Spleen (tissue), 11 donors: Measurements from ENCODE around the gene TRPM2. TPM values are rescaled to one million over a fixed set of nuclear protein-coding genes. Genes with fewer than 3 reads are reported as not detected.

Experiments used
- DNase-seq: peaks from one replicate; pipeline ENCODE4 v3.0.0-alpha.2; 2020
- H3K27ac ChIP-seq, 8 donors: fragments of 200-600 bp; sonication (generic) in 7 of 8; 1 replicate in 4 of 8; 2 replicates in 4 of 8; pipeline versions ENCODE4 v1.5.0 to v1.8.0; 2016 to 2021; ENCODE audit warnings: inconsistent platforms in 4 of 8, mild to moderate bottlenecking in 4 of 8, moderate library complexity in 1 of 8
- H3K27me3 ChIP-seq, 7 donors: fragments of 200-600 bp; sonication (generic) in 6 of 7; replicated peaks in 1 of 7; 1 replicate in 4 of 7; 2 replicates in 3 of 7; pipeline versions ENCODE4 v1.5.0 to v1.8.0; 2016 to 2021; ENCODE audit warnings: inconsistent platforms in 3 of 7, mild to moderate bottlenecking in 1 of 7
- H3K36me3 ChIP-seq, 6 donors: fragments of 200-600 bp; sonication (generic) in 5 of 6; 1 replicate in 4 of 6; 2 replicates in 2 of 6; pipeline versions ENCODE4 v1.5.0 to v1.8.0; 2016 to 2021; ENCODE audit warnings: inconsistent platforms in 2 of 6
- H3K4me1 ChIP-seq, 6 donors: fragments of 200-600 bp; sonication (generic) in 5 of 6; 1 replicate in 3 of 6; 2 replicates in 3 of 6; pipeline versions ENCODE4 v1.5.0 to v1.8.0; 2016 to 2021; ENCODE audit warnings: inconsistent platforms in 3 of 6
- H3K4me3 ChIP-seq, 8 donors: fragments of 200-600 bp; sonication (generic) in 7 of 8; 1 replicate in 4 of 8; 2 replicates in 4 of 8; pipeline versions ENCODE4 v1.5.0 to v1.8.0; 2016 to 2021; ENCODE audit warnings: inconsistent platforms in 4 of 8, mild to moderate bottlenecking in 4 of 8, moderate library complexity in 2 of 8
- H3K9me3 ChIP-seq, 8 donors: fragments of 200-600 bp; sonication (generic) in 7 of 8; 1 replicate in 4 of 8; 2 replicates in 4 of 8; pipeline versions ENCODE4 v1.5.0 to v1.8.0; 2016 to 2021; ENCODE audit warnings: inconsistent platforms in 4 of 8
- POLR2A ChIP-seq, 3 donors: fragments of 450-650 bp; IDR thresholded peaks; one replicate each; pipeline ENCODE4 v1.5.1; 2017; ENCODE audit warnings: antibody characterized with exemption in 3 of 3, mild to moderate bottlenecking in 1 of 3
- POLR2AphosphoS5 ChIP-seq, 3 donors: sonication (generic); formaldehyde crosslinking; IDR thresholded peaks; one replicate each; pipeline ENCODE4 v1.5.1; 2017; ENCODE audit warnings: antibody characterized with exemption in 3 of 3
- WGBS, 5 donors: extraction: QIAGEN DNeasy Blood & Tissue Kit in 3 of 5; methylation state at CpG; one replicate each; pipeline versions ENCODE4 v1.1.5 to v1.1.7; 2013 to 2018; 5-methylcytosine and 5-hydroxymethylcytosine counted together
- intact Hi-C: fragments of 100-400 bp; cut with DNase I; formaldehyde crosslinking; loops from one replicate; pipeline ENCODE4 v1.15.0; 2023; ENCODE audit warnings: low total_unique reads
- polyA plus RNA-seq, 3 donors: library from polyadenylated mRNA; stranded (reverse); fragments of 200-250 nt; gene quantifications; one replicate each; pipeline ENCODE4 v1.2.1, GENCODE V29; 2013
- total RNA-seq, 7 donors: library from RNA; depleted of rRNA in 3 of 7; stranded (reverse); fragments of >200 nt in 3 of 7; fragmentation: NEBNext Ultra II Directional in 4 of 7; extraction: Animal tissue kit (Norgen Biotek cat#: 25700) in 4 of 7; gene quantifications; one replicate each; pipeline versions ENCODE4 v1.1.0 to v1.2.1, GENCODE V29; 2016 to 2021
- TF ChIP-seq, protein P1 (sequence below), 11 experiments: fragments of 200-600 bp in 7 of 11; fragments of 450-650 bp in 4 of 11; sonication (generic) in 4 of 11; IDR thresholded peaks in 8 of 11; conservative IDR thresholded peaks in 3 of 11; 1 replicate in 7 of 11; 2 replicates in 4 of 11; pipeline versions ENCODE4 v1.4.0 to v1.8.0; 2016 to 2021; ENCODE audit warnings: antibody characterized with exemption in 11 of 11, inconsistent platforms in 4 of 11, mild to moderate bottlenecking in 1 of 11
- donor health status: healthy with polysubstance abuse.
- donor health status: DM: no; HTN: no; CAD: no; lungs with moderate emphysema.
- donor health status: DM: no; HTN: no; CAD: no.
- donor health status: Bipolar disorder and iron deficiency.
- donor health status: healthy.
- donor health status: DM: no; HTN: no; CAD: no.
- donor health status: DM: yes; HTN: yes; CAD: no.

Gene TRPM2
- total and polyA plus RNA-seq, 10 donors: 10.4 to 44.1 (median 23.3) TPM

DNA sequence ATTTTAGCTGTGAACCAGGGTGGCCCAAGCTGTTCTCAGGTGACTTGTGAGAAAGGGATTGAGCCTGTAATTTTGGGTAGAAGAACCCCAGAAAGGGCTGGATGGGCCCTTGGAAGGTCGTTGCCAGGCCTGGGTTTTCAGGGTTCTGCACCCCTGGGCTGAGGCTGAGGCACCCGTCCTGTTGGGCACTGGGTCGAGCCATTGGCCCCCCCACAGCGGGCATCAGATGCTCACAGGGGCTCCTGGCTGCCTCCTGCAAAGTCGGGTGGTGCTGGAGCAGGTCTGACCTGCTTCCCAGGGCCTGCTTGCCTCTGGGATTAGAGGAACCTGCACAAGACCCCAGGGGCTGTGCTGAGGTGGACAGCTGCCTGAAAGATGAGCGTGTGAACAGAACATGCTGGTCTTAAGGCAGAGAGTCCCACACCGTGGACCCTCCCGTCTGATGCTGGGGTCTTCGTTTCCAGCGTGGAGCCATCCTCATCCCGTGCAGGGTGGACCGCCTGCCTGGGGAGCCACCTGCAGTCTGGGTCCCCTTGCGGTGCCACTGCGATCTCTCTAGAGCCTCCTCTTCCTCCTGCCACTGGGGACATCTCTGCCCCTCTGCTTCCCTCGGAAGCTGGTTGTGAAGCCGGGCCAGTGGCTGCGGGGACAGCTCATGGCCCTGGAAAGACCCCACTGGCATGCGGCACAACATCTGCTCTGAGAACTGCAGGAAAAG, 1.7 kb upstream of the TRPM2 start:
- Histone ChIP-seq H3K36me3 (peaks cover 0 to 6% (median 0%) of the 10 kb centered on the region in 6 donors), H3K4me3 (peak overlapping the region in 1 of 8 donors; percentile 66), H3K4me1 (peaks cover 25 to 75% (median 60%) of the 10 kb centered on the region in 6 donors), H3K9me3 (no peaks in the 10 kb centered on the region), H3K27ac (peak overlapping the region in 7 of 8 donors; percentile 75 to 93 (median 89)), H3K27me3 (peaks cover 4 to 40% (median 27%) of the 10 kb centered on the region in 7 donors)
- TF ChIP-seq, protein P1, sequence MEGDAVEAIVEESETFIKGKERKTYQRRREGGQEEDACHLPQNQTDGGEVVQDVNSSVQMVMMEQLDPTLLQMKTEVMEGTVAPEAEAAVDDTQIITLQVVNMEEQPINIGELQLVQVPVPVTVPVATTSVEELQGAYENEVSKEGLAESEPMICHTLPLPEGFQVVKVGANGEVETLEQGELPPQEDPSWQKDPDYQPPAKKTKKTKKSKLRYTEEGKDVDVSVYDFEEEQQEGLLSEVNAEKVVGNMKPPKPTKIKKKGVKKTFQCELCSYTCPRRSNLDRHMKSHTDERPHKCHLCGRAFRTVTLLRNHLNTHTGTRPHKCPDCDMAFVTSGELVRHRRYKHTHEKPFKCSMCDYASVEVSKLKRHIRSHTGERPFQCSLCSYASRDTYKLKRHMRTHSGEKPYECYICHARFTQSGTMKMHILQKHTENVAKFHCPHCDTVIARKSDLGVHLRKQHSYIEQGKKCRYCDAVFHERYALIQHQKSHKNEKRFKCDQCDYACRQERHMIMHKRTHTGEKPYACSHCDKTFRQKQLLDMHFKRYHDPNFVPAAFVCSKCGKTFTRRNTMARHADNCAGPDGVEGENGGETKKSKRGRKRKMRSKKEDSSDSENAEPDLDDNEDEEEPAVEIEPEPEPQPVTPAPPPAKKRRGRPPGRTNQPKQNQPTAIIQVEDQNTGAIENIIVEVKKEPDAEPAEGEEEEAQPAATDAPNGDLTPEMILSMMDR (IDR thresholded peaks at IDR 0.05 in 8 of 11, conservative IDR thresholded peaks at IDR 0.05 in 3 of 11): no peak
- no peak for TF ChIP-seq POLR2A (IDR thresholded peaks at IDR 0.05)
- no peak for TF ChIP-seq POLR2AphosphoS5 (IDR thresholded peaks at IDR 0.05)
- WGBS, 5 donors: 83 to 93% (median 85%) methylated on average over 13 to 18 of the region's 18 CpGs
- intact Hi-C loops: no loop called here
- DNase-seq: no peak

DNA sequence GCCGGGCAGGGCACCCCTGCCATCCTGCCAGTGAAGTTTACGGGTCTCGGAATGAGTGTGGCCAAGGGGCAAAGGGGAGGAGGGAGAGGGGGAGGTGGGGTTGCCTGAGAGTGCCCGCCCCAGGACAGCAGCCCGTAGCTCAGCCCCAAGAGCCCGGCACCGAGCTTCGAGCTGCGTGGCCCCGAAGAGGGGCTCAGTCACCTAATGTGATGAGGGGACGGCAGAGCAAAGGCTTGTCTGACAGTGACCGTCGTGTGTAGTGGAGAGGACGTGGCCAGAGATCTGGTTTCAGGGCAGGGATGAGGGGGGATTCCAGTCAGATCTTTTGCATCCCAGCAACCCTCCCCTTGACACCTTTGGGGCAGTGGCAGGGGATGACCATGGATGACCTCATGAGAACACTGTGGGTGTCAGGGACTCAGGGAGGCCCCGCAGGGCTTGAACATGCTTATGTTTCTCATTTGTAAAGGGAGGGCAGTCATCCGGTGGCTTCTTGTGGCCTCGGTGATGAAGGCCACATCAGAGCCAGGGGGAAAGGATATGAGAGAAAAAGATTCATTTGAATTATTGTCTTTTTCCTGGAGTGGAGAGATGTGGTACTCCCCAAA, 1.1 kb upstream of the TRPM2 start:
- WGBS, 5 donors: 65 to 74% (median 66%) methylated on average over 16 to 17 of the region's 17 CpGs
- intact Hi-C loops: no loop called here
- TF ChIP-seq, protein P1 (IDR thresholded peaks at IDR 0.05 in 8 of 11, conservative IDR thresholded peaks at IDR 0.05 in 3 of 11): no peak
- TF ChIP-seq POLR2AphosphoS5 (IDR thresholded peaks at IDR 0.05) (peak in 1 of 3 donors; percentile 49), POLR2A (IDR thresholded peaks at IDR 0.05) (no peak)
- H3K4me3 ChIP-seq: peak overlapping the region in 1 of 8 donors; percentile 66
- H3K27me3 ChIP-seq: peaks cover 4 to 40% (median 27%) of the 10 kb centered on the region in 7 donors
- no peaks in the 10 kb centered on the region for H3K9me3 ChIP-seq
- peak overlapping the region; percentile 73 to 93 (median 86) for H3K27ac ChIP-seq
- no peak for DNase-seq
- peaks cover 0 to 12% (median 2%) of the 10 kb centered on the region in 6 donors for H3K36me3 ChIP-seq
- peaks cover 25 to 81% (median 61%) of the 10 kb centered on the region in 6 donors for H3K4me1 ChIP-seq

DNA sequence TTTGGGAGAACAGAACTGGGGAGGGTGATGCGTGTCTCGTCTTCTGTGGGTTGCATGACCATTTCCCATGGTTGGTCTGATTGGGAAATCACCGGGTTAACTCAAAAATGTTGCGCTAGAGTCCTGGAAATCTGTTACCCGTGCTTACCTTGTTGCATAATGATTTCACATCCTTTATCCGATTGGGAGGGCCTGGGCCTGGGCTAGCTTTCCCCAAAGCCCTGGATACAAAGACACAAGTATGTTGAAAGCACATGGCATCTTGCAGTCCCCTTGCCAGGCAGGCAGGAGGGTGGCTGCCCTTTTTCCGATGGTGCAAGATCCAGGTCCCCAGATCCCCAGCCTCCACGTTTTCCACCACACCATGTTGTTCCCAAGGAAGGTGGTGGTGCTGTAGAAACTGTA, 582 bp downstream of the TRPM2 start:
- H3K4me3 ChIP-seq: peak overlapping the region in 7 of 8 donors; percentile 8 to 66 (median 38)
- 44 to 68% (median 64%) methylated on average over 8 of the region's 8 CpGs for WGBS, 5 donors
- TF ChIP-seq, protein P1 (IDR thresholded peaks at IDR 0.05 in 8 of 11, conservative IDR thresholded peaks at IDR 0.05 in 3 of 11): no peak
- peak in 1 of 3 donors; percentile 48 for TF ChIP-seq POLR2AphosphoS5 (IDR thresholded peaks at IDR 0.05)
- peaks cover 4 to 31% (median 24%) of the 10 kb centered on the region in 7 donors for H3K27me3 ChIP-seq
- intact Hi-C loops: no loop called here
- DNase-seq: no peak
- H3K36me3 ChIP-seq: peaks cover 0 to 26% (median 6%) of the 10 kb centered on the region in 6 donors
- H3K4me1 ChIP-seq: peaks cover 25 to 85% (median 61%) of the 10 kb centered on the region in 6 donors
- no peaks in the 10 kb centered on the region for H3K9me3 ChIP-seq
- peak overlapping the region in 7 of 8 donors; percentile 73 to 93 (median 89) for H3K27ac ChIP-seq
